OCI-M2 (cell line): Measurements from ENCODE around the gene CFAP300.

Source experiments
- DNase-seq: peaks from one replicate; lab custom pipeline; 2025; ENCODE audit not compliant: unreplicated experiment; lab: John Stamatoyannopoulos, UW

The CFAP300 gene

GRCh38 chr11:102120437-102120973 lies 73.3 kb downstream of the CFAP300 start:
- no peak for DNase-seq

- DNase-seq, result no peak
Observed at GRCh38 chr11:102121329-102121728, 74.1 kb downstream of the CFAP300 start.
